ENCODE measurements around the gene ATRAID. TPM values are rescaled to one million over a fixed set of nuclear protein-coding genes. Genes with fewer than 3 reads are reported as not detected.
A peak's percentile ranks its signal among the peaks of the same experiment; 100 is the strongest.

ATRAID gene, protein sequence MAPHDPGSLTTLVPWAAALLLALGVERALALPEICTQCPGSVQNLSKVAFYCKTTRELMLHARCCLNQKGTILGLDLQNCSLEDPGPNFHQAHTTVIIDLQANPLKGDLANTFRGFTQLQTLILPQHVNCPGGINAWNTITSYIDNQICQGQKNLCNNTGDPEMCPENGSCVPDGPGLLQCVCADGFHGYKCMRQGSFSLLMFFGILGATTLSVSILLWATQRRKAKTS
- total RNA-seq (100 to 1,000 TPM in 3 of 7 donors, 10 to 100 TPM in 4; 59.2 to 300 (median 92.8) TPM), polyA plus RNA-seq (100 to 1,000 TPM in 2 of 3 donors, 10 to 100 TPM in 1; 85.1 to 131 (median 116) TPM)
- long read RNA-seq, donor 1, transcript ATRAID-201 (7 exons, 1,240 nt) = major isoform, 55 of 74 reads
- long read RNA-seq, donor 1, transcript ATRAID-202 (7 exons, 1,059 nt) = minor isoform, 15 of 74 reads
- long read RNA-seq, donor 1, partial matches to known transcripts = 0 of 74 reads
- long read RNA-seq, donor 1, other reads (novel, unspliced or antisense) = 0 of 74 reads
- long read RNA-seq, donor 2, transcript ATRAID-204 (2 exons, 561 nt) = minor isoform, 8 of 72 reads
- long read RNA-seq, donor 2, transcript ATRAID-202 (7 exons, 1,059 nt) = minor isoform, 12 of 72 reads
- long read RNA-seq, donor 2, transcript ATRAID-201 (7 exons, 1,240 nt) = major isoform, 51 of 72 reads
- long read RNA-seq, donor 2, partial matches to known transcripts = 0 of 72 reads
- long read RNA-seq, donor 2, other reads (novel, unspliced or antisense) = 0 of 72 reads

- no peaks in the 10 kb centered on the region for H3K9me3 ChIP-seq
- peaks cover 0 to 56% (median 22%) of the 10 kb centered on the region in 6 donors for H3K36me3 ChIP-seq
- peak within 1 kb of the TSS; percentile 84 to 99 (median 97) for H3K27ac ChIP-seq
- peak within 1 kb of the TSS; percentile 61 to 86 (median 74) for H3K4me3 ChIP-seq
- TF ChIP-seq, protein P1, sequence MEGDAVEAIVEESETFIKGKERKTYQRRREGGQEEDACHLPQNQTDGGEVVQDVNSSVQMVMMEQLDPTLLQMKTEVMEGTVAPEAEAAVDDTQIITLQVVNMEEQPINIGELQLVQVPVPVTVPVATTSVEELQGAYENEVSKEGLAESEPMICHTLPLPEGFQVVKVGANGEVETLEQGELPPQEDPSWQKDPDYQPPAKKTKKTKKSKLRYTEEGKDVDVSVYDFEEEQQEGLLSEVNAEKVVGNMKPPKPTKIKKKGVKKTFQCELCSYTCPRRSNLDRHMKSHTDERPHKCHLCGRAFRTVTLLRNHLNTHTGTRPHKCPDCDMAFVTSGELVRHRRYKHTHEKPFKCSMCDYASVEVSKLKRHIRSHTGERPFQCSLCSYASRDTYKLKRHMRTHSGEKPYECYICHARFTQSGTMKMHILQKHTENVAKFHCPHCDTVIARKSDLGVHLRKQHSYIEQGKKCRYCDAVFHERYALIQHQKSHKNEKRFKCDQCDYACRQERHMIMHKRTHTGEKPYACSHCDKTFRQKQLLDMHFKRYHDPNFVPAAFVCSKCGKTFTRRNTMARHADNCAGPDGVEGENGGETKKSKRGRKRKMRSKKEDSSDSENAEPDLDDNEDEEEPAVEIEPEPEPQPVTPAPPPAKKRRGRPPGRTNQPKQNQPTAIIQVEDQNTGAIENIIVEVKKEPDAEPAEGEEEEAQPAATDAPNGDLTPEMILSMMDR (IDR thresholded peaks at IDR 0.05 in 8 of 11, conservative IDR thresholded peaks at IDR 0.05 in 3 of 11) = peak in 2 of 11 experiments; percentile 10 to 17
- TF ChIP-seq POLR2A (IDR thresholded peaks at IDR 0.05) (peak; percentile 42 to 64 (median 63)), POLR2AphosphoS5 (IDR thresholded peaks at IDR 0.05) (peak; percentile 88 to 96 (median 90))
- 0 to 1% (median 1%) methylated on average over 39 to 73 of the region's 73 CpGs for WGBS, 5 donors
- no peaks in the 10 kb centered on the region for H3K27me3 ChIP-seq (replicated peaks in 1 of 7)
- peaks cover 9 to 49% (median 32%) of the 10 kb centered on the region in 6 donors for H3K4me1 ChIP-seq
- DNase-seq = peak; percentile 98
- intact Hi-C loops (cut with DNase I; ENCODE audit: low total_unique reads) = no loop called here
These were observed at the start of gene ATRAID, which contains the start of gene SLC5A6 for GRCh38 chr2:27211943-27212625. Gene ATRAID (plus strand): TSS chr2:27212041. CDS start chr2:27212369, 328 bp downstream. Gene SLC5A6 (minus strand): TSS chr2:27212268. CDS start chr2:27207650, 4,618 bp downstream.

DNA sequence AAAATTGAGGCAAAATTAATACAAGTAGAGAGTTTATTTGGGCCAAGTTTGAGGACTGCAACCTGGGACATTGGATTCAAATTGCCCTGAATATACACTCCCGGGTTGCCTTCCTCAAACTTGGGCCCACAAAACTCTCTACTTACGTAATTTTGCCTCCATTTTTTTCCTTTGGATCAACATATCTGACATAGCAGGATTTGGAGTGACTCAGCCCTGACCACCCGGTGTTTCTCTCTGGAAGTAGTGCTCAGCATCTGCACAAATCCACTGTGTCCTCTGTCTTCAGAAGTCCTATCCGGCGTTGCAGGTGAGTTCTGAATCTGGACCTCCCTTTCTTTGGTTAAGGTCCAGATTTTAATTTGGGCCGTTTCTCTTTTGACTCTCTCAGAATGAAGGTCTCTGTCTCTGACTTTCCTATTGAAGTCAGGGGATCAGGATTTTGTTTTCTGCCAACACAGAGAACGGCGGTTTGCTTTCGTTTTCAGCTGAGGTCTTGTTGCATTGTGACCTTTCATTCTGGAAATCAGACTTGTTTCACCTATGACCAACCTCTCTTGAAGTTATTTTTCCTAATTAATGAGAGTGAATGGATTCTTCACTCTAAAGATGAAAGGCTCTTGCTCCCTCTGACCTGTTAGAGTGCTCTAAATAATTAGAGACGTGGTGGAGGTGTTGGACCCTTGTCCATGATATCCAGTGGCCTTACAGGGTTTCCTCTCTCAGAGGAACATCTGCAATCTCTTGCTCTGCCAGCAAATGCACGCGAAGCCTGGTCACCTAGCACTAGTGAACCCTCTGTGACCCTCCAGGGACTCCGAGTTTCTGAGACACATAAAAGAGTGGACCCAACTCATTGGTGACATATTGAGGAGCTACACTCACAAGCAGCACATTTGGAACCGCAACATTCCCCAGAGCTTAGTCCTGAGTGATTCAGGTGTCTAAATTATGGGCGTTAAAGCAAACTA is 49.4 kb upstream of the ATRAID start:
- Histone ChIP-seq H3K9me3 (no peaks in the 10 kb centered on the region), H3K27me3 (replicated peaks in 1 of 7) (no peaks in the 10 kb centered on the region), H3K36me3 (no peaks in the 10 kb centered on the region), H3K27ac (peak overlapping the region in 1 of 8 donors; percentile 34), H3K4me3 (no peak overlapping the region), H3K4me1 (no peaks in the 10 kb centered on the region)
- no peak for DNase-seq
- intact Hi-C loops (cut with DNase I; ENCODE audit: low total_unique reads) = no loop called here
- WGBS, 5 donors = 78 to 91% (median 84%) methylated on average over 15 of the region's 15 CpGs
- TF ChIP-seq POLR2AphosphoS5 (IDR thresholded peaks at IDR 0.05) (no peak), POLR2A (IDR thresholded peaks at IDR 0.05) (no peak)
- TF ChIP-seq, protein P1 (IDR thresholded peaks at IDR 0.05 in 8 of 11, conservative IDR thresholded peaks at IDR 0.05 in 3 of 11) = no peak

GRCh38 chr2:27164960-27165763 is 46.7 kb upstream of the ATRAID start:
- no peaks in the 10 kb centered on the region for H3K9me3 ChIP-seq
- WGBS, 5 donors = 82 to 90% (median 84%) methylated on average over 8 of the region's 8 CpGs
- H3K36me3 ChIP-seq = no peaks in the 10 kb centered on the region
- no peak overlapping the region for H3K4me3 ChIP-seq
- intact Hi-C loops (cut with DNase I; ENCODE audit: low total_unique reads) = no loop called here
- DNase-seq = no peak
- TF ChIP-seq, protein P1 (IDR thresholded peaks at IDR 0.05 in 8 of 11, conservative IDR thresholded peaks at IDR 0.05 in 3 of 11) = no peak
- TF ChIP-seq POLR2AphosphoS5 (IDR thresholded peaks at IDR 0.05) (no peak), POLR2A (IDR thresholded peaks at IDR 0.05) (no peak)
- peaks cover 0 to 10% (median 7%) of the 10 kb centered on the region in 6 donors for H3K4me1 ChIP-seq
- H3K27ac ChIP-seq = peak overlapping the region in 3 of 8 donors; percentile 43 to 67 (median 58)
- peaks cover 0 to 7% (median 0%) of the 10 kb centered on the region in 7 donors for H3K27me3 ChIP-seq (replicated peaks in 1 of 7)
